ENCODE results near the gene CRTC1.

CRTC1 gene

DNA sequence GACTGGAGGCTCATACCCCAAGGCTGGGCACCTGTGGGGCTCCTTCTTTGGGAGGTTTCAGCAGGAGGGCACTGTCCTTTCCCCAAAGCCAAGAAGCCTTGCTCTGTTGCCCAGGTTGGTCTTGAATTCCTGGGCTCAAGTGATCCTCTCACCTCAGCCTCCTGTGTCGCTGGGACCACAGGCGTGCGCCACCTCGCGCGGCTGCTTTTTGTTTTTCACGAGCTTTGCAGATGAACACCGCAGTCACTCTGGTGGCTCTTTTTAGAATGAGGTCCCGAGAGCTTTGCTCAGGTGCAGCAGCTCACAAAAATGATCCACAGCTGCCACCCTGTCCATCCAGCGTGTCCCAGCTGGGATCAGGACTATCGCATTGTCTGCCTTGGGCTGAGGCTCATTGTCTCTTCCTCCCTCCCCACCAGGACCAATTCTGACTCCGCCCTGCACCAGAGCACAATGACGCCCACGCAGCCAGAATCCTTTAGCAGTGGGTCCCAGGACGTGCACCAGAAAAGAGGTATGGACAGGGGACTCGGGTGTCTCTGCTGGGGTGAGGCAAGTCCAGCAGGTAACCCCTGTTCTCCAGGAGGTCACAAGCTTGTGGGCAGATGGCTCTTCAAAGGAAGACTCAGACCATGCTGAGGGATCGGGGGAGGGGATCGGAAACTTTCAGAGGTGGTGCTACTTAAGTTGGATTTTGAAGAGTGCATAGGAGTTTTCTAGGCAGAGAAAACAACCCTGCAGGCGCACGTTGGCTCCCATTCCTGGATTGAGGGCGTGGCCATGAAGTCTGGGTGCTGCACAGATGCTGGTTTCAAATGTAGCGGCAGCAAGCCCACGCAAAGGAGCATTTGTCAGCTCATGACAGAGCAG is 66.1 kb downstream of the CRTC1 start:
- DNase-seq (ENCODE audit: low read depth) = no peak

DNA sequence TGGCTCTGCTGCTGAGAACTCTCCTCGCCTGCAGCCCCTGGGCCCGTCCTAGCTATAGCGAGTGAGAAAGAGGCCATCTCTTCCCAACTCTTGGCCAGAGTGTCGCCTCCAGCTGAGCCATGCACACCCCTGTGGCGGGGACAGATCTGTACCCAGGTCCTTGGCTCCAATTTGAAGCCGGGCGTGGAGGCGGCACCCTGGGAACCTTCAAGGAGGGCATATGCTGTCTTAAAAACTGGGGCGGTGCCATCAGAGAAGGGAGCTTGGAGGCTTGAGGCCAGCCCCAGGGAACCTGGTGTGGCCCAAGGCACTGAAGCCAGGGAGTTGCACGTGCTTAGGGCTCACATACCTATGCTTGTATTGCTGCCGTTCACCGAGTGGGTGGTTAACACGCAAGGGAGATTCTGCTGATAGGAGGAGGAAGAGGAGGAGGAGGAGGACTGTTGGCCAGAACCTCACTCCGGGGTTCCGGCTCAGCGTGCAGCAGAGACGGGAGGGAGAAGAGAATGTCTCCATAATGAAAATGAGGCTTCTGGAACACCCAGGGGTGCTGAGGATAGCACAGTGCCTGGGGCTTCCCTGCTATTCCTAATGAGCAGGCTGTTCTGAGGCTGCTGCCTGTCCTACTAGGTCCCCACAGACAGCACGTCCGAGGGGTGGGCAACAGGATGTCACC is 67.0 kb downstream of the CRTC1 start:
- no peak for DNase-seq (ENCODE audit: low read depth)

DNA sequence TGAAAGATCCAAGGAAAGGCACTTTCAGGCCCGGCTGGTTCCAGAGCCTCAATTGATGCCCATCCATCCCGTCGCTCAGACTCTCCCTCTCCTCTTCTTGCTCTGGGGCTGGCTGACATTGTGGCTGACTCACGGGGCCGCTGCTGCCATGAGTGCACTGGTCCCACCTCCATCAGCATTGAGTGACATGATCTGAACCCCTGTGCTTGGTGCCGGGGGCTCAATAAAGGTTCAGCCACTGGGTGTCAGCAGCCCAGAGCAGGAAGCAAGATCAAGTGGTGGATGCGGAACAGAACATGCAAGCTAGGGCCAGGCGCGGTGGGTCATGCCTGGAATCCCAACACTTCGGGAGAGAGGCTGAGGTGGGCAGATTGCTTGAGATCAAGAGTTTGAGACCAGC is 68.1 kb downstream of the CRTC1 start:
- DNase-seq (ENCODE audit: low read depth) = no peak

DNA sequence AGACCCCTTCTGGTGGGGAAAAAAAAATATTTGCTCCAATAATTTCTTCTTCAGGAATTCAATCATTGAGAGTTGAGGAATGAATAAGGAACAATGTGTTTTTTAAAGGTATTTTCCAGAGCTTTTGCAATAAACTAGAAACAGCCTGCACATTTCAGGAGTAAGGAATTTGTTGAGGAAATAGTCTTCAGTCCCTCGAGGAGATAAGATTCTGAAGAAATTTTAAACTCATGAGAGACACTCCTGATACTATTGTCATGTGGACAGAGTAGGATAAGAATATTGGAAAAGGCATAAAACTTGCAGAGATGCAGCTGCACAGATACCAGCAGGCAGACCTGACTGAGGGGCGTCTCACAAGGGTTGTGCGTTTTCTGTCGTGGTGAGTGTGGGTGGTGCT is 71.0 kb downstream of the CRTC1 start:
- DNase-seq (ENCODE audit: low read depth) = no peak

DNA sequence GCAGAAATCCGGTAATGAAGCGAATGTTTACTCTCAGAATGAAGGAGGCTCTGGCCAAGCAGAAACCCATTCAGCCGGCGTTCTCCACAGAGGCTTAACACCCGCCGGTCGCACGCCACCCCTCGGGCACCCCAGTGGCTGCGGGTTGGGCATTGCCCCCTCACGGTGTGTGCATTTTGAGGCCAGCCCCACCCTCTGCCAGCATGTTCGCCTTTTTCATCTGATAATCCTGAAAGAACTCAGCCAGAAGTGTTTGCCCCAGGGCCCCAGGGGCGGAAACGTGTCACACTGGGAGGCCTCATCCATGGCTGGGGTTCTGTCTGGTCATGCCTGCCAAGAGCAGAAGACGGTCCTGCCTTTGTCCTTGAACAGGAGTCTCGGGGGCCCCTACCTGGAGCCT is 73.4 kb downstream of the CRTC1 start:
- no peak for DNase-seq (ENCODE audit: low read depth)

DNA sequence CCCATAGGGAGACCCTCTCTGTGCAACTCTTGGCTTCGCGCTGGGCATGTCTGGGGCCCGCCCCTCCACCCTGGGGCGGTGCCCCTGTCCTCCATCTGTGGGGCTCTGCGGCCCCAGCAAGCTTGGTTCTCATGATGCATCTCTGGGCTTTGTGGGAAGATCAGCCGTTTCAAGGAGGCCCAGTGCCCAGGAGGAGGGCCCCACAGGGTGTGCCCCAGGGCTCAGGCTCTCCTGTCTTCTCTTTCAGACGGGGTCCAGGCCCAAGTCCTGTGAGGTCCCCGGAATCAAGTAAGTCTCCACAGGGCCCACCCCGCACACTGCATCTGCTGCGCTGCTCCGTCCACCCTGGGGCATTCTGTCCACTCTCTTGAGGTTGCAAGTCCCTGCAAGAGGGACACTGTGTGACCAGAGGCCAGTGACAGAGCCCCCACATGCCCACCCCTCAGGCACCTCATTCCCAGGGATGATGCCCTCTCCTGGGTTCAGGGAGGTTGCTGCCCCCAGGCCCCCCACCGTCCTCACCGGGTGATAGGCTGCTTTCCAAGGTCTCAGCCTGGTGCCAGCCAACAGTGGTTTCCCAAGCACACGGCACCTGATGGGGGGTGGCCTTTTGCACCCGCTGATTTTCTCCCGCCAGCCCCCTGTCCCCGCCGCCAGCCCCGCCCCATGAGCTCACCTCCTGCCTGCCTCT is 76.0 kb downstream of the CRTC1 start:
- no peak for DNase-seq (ENCODE audit: low read depth)

DNA sequence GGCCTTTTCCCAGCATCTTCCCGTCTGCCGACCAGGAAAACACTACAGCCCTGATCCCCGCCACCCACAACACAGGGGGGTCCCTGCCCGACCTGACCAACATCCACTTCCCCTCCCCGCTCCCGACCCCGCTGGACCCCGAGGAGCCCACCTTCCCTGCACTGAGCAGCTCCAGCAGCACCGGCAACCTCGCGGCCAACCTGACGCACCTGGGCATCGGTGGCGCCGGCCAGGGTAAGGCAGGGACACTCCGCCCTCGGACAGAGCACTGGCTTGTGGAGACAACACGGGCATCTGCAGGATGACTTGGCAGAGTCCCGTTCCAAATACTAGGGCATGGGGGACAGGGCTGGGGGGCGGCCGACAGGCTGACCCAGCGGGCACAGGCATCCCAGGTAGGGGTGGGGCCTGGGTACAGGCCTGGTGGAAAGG is 76.5 kb downstream of the CRTC1 start:
- DNase-seq (ENCODE audit: low read depth) = no peak

DNA sequence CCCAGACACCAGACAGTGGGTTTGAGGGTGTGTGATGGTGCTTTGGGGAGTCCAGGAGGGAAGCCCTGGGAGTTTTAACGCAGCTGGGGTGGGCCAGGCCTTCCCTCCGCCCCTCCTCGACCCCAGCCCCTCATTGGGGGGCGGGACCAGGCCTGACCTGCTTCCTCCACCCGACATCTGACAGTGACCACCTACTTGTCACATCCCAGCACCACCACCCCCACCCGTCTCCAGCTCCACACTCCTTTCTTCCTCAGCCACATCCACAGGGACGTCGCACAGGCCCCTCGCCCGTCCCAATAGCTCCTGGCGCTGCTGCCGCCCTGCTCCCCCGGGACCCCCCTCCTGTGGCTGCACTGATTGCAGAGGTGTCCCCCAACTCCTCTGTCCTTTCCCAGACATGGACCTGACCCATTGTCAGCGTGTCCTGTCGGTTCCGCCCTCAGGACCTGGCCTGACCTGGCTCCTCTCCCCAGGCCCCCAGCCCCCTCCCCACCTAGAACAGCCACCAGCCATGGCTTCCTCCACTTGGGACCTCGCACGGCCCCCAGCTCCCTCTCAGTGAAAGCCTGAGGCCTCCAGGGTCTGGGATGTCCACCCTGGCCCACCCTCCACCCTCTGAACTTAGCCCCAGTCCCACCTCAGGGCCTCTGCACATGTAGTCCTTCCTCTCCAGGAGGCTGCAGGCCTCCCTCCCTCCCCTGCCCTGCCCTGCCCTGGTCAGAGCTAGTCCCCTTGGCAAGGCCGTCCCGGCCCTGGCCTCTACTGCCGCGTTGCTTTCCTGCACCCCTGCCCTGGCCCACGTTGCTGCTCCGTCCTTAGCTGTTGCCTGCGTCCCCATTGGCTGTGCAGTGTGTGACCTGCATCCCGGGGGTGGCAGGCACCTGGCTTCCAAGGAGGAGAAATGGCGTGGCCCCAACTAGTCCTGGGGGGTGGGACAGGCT is 77.2 kb downstream of the CRTC1 start:
- DNase-seq (ENCODE audit: low read depth) = no peak

DNA sequence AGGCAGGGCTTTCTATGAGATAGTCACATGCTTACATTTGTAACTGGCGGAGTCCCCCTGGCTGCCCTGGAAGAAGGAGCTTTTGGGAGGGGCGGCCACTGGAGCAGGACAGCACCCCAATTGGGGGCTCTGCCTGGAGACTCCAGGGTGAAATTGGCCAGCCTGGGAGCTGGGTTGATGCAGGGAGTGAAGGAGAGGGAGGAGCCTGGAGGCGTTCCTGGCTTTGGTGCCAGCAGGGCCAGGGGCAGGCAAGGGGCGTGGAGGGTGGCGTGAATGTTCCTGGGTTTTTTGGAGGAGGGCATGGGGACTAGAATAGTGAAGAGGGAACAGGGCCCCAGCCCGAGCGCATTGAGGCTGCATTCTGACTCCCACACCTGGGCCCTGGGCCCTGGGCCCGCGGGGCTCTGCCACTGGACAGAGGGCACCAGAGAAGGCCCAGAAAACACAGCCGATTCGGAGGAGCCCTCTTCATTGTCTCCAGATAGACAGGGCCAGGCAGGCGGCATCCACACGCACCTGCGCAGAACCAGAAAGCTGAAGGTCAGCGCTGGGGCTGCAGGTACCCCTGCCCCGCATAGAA is 78.1 kb downstream of the CRTC1 start:
- DNase-seq (ENCODE audit: low read depth) = no peak

DNA sequence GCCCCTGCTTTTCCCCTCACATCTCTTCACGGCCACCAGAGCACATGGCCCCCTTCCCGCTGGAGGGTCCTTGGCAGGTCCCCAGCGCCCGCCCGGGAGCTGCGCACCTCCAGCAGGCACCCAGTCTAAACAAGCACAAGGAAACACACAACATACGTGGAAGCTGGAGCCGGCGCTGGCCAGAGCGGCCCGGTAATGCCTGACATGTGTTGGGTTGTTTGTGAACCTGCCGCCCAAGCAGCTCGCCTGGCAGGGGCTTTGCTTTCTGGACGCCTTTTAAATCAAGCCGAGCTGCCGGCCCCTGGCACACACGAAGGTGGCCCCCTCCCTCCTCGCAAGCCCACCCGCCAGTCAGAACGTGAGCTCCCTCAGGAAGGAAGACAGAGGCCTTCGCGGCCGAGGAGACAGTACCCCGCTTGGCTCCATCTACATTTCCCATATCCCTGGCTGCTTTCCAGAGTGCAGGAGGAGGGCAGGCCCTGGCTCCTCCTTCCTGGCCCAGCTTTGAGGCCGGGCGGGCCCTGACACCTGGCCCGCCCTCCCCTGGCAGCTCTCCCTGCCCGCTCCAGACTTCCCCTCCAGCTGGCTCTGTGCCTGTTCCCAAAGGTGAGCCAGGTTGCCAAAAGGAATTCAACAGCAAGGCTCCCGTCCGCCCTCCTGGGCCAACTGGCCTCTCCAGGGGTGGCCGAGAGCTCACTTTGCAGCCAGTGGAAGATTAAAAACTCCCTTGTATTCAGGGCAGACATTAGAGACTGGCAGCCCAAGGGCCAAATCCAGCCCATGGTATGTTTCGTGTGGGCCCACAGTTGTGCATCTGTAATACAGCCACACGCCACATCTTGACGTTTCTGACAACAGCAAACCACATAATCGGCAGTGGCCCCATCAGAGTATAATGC is 78.9 kb downstream of the CRTC1 start:
- no peak for DNase-seq (ENCODE audit: low read depth)

DNA sequence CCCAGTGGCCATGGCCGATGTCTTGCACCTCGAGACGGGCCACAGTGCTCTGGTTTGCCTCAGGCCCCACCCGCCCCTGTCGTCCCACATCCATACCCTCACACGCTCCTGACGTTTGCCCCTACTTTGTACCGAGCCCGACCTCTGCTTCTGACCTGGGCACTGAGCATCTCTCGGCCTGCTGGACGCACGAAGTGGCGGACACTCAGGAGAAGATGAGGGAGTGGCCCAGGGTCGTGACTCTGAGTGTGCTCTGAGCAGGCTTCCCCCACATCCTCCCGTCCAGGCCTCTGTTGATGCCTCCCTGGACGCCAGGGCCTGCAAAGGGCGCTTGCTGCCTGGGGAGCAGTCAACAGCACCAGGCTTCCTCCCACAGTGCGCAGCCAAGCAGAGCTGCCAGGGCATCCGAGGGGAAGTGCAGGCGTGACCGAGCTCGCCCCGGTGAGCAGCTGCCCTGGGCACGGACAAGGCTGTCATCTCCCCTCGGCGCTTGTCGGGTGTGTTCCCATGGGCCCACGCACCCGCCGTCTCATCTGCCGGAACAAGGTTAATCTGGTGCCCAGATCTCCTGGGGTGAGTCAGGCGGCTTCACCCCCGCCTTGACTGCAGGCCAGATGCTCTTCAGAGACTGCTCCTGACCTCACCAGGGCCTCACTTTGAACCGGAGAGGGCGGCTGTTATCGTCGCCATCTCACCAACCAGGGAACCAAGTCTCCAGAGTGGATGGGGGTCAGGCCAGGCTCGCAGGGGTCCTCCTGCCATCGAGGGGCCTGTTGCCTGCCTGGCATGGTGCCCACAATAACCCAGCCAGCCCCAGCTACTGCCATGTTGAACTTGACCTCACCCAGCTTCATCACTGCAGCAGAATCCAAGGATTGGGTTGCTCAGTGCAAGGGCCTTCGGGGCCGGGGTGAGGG is 80.5 kb downstream of the CRTC1 start:
- DNase-seq (ENCODE audit: low read depth) = no peak

DNA sequence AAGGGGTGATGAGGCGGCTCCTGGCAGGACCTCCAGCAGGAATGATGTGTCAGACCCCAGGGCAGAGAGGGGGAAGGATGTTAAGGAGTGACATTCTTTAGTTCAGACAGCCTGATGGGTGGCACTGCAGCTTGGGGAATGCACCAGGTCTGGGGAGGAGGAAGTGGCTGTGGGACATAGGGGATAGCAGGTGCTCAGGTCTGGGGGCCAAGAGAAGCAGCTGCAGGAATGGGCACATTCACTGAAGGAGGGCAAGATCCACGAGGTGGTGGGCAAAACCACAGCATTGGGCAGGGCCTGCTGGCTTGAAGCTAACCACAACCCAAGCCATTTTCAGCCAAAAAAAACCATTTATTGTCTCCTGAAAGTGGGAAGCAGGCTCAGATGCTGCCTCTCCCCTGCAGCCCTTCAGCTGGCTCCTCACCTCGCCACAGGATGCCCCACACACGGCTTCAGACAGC is 81.1 kb downstream of the CRTC1 start:
- DNase-seq (ENCODE audit: low read depth) = no peak

DNA sequence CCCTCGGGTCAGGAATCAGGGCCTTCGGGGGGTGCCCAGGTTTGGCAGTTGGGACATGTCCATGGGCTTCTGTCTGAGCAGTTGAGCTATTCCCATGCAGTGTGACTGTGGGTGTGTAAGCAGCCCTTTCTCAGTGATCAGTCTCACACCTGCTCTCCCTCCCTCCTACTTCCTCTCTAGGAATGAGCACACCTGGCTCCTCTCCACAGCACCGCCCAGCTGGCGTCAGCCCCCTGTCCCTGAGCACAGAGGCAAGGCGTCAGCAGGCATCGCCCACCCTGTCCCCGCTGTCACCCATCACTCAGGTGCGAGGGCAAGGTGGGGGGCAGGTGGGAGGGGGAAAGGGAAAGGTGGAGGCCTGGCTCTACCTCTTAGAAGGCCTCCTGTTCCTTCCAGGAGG is 81.7 kb downstream of the CRTC1 start:
- no peak for DNase-seq (ENCODE audit: low read depth)

DNA sequence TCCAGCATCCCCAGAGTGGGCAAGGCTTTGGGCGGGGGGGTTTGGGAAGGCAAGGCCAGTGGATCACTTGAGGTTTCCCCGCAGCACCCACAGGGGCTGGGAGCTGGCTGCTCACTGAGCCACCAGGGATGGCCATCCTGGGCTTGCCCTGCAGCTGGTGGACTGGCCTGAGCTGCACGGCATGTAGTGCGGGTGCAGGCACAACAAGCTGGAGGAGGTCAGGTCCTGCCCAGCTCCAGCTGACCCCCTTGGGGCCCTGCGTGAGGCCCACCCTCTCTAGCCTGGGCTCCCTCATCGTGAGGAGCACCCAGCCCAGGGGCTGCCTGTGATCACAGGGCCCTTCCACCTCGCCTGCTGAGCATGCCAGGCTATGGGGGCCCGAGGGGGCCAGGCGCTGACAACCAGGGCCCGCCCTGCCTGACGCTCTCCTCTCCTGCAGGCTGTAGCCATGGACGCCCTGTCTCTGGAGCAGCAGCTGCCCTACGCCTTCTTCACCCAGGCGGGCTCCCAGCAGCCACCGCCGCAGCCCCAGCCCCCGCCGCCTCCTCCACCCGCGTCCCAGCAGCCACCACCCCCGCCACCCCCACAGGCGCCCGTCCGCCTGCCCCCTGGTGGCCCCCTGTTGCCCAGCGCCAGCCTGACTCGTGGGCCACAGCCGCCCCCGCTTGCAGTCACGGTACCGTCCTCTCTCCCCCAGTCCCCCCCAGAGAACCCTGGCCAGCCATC is 84.7 kb downstream of the CRTC1 start:
- DNase-seq (ENCODE audit: low read depth) = no peak

DNA sequence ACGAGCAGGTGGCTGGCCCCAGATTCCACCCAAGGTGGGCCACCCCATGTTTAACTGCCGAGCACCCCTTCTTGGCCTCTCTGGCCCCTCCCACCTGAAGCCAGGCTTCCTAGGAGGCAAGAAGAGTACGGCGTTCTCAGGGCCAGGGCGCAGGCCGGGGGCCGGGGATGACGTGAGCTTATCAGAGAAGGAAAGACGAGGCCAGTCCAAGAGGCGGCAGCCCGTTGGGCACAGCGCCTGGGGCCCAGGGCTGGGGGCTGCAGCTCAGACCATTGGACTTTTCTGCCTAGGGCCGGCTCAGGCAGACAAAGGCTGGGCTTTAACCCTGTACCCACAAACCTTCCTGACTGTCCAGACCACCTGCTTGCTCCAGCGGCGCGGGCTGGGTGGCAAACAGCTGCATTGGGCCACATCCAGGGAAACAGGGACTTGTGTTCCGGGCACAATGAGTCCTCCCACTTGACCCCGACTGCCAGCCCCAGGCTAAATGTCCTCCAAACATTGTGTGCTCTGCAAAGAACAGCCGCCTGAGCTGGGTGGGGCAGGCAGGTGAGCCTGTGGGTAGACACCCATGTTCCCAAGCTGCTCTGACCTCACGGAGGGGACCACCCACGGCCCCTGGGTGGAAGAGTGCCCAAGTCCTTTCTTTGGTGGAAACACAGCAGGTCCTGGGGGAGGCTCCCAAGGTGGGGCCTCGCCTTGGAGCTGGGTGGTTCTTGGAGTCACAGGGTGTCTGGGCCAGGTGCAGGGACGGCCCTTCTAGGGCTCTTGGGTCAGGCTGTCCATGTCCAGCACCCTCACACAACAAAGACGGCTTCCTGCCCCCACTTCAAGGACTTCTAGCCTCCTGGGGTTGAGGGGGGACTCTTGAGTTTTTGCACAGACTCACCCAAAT is 85.8 kb downstream of the CRTC1 start:
- DNase-seq (ENCODE audit: low read depth) = no peak

DNA sequence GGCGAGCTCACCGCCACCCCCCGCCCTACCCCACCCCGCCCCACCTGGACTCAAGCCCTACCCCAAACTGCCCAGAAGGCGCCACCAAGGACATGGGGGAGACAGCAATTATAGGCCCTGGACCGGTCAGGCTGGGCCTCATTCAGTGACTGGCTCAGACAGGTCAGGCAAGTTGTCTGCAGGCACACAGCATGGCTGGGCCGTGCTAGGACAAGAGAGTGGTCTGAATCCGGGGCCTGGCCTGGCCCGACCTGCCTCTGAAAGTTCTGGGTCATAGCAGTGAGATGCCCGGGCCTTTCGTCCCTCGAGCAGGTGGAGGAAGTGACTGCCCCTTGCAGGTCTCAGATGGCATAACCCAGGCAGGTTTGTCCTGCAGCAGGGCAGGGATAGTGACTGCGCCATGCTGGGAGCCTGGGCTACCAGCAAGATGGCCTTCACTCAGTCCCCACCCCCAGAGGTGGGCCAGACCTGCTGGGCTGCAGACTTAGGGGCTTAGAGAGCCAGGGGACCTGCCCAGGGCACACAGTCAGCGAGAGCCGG is 86.6 kb downstream of the CRTC1 start:
- no peak for DNase-seq (ENCODE audit: low read depth)

DNA sequence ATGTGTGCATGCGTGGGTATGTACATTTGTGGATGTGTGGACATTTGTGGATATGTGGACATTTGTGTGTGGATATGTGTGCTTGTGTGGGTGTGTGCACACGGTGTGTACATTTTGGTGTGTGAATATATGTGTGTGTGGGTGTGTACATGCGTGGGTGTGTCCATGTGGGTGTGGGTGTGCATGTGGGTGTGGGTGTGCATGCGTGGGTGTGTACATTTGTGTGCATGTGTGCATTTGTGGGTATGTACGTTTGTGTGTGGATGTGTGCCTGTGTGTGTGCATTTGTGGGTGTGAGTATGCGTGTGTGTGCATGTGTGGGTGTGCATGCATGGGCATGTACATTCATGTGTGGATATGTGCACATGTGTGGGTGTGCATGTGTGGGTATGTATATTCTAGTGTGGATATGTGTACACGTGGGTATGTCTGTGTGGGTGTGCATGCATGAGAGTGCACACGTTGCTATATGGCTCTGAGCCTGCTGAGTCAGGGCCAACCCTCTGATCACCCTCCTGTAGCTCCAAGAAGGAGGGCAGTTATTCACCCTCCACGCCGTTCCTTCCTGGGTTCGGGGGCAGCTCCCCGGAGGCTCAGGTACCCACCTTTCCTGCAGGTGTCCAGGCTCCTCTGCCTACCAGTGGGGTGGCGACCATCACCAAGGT is 87.3 kb downstream of the CRTC1 start:
- no peak for DNase-seq (ENCODE audit: low read depth)
